Endothelial cell of umbilical vein (primary cell): Measurements from ENCODE around the gene SELENOO. TPM values are rescaled to one million over a fixed set of nuclear protein-coding genes. Genes with fewer than 3 reads are reported as not detected.
A peak's percentile ranks its signal among the peaks of the same experiment; 100 is the strongest.

ENCODE experiments used
- BruUV-seq: library from RNA; stranded (reverse); fragments of 400-500 nt; replicated peaks from 2 replicates; lab custom pipeline; 2021; lab: Mats Ljungman, UMichigan
- CTCF ChIA-PET: fragments of 300-600, 350-600 bp; sonication (Branson Sonifier 250); formaldehyde crosslinking; loops from one replicate; lab custom pipeline; 2021; ENCODE audit warnings: antibody characterized with exemption, inconsistent platforms; lab: Charles Lee
- POLR2A ChIA-PET: fragments of 300-600, 350-600 bp; sonication (Branson Sonifier 250); formaldehyde crosslinking; loops from one replicate; lab custom pipeline; 2021; ENCODE audit warnings: antibody characterized with exemption, inconsistent platforms; lab: Charles Lee
- DNase-seq: peaks from one replicate; pipeline ENCODE4 v3.0.0-alpha.2; 2011; ENCODE audit warnings: low read depth, low spot score
- FAIRE-seq: peaks from 2 replicates; lab custom pipeline; 2011; peaks lifted over from hg19 to GRCh38; lab: Jason Lieb, UNC
- H2AFZ ChIP-seq: 2 replicates; pipeline ENCODE4 v1.6.0; 2012; ENCODE audit warnings: low read depth, low read length, control low read depth, inconsistent platforms
- H3K27ac ChIP-seq: 2 replicates; pipeline ENCODE4 v1.5.1; 2011; ENCODE audit warnings: low read depth, mild to moderate bottlenecking, control low read depth, low read length, moderate library complexity; ENCODE audit not compliant: insufficient read depth
- H3K27me3 ChIP-seq, 2 experiments: 2 replicates each; pipeline versions ENCODE4 v1.6.0 to v1.6.1; 2011; ENCODE audit warnings: low read length in 2 of 2, mixed read lengths in 1 of 2; ENCODE audit not compliant: control insufficient read depth in 2 of 2, insufficient read depth in 2 of 2
- H3K36me3 ChIP-seq, 2 experiments: 2 replicates in 1 of 2; 3 replicates in 1 of 2; pipeline ENCODE4 v1.5.1; 2011; ENCODE audit warnings: low read length in 2 of 2, mild to moderate bottlenecking in 1 of 2, moderate library complexity in 1 of 2; ENCODE audit not compliant: control insufficient read depth in 2 of 2, insufficient read depth in 2 of 2; ENCODE audit errors: extremely low read depth in 1 of 2
- H3K4me1 ChIP-seq: 3 replicates; pipeline ENCODE4 v1.5.1; 2011; ENCODE audit warnings: mild to moderate bottlenecking, low read length; ENCODE audit not compliant: control insufficient read depth, insufficient read depth; ENCODE audit errors: extremely low read depth
- H3K4me2 ChIP-seq: 2 replicates; pipeline ENCODE4 v1.6.1; 2011; ENCODE audit warnings: low read length, control low read depth, mixed read lengths; ENCODE audit not compliant: insufficient read depth
- H3K4me3 ChIP-seq, 3 experiments: fragments of 200-600 bp in 1 of 3; sonication (generic), shearing (Covaris generic) in 1 of 3; replicated peaks in 1 of 3; 2 replicates each; pipeline ENCODE4 v1.5.1; 2011 to 2016; ENCODE audit warnings: control low read depth in 3 of 3, low read length in 3 of 3, mild to moderate bottlenecking in 2 of 3, inconsistent platforms in 1 of 3, low read depth in 1 of 3, moderate library complexity in 1 of 3; ENCODE audit not compliant: insufficient read depth in 1 of 3
- H3K79me2 ChIP-seq: 2 replicates; pipeline ENCODE4 v1.6.0; 2012; ENCODE audit warnings: low read length, inconsistent platforms; ENCODE audit not compliant: control insufficient read depth, insufficient read depth
- H3K9ac ChIP-seq: replicated peaks from 2 replicates; pipeline ENCODE3; 2011; ENCODE audit warnings: low read length, control low read depth; ENCODE audit not compliant: insufficient read depth; ENCODE audit errors: extremely low read depth
- H3K9me1 ChIP-seq: replicated peaks from 3 replicates; pipeline ENCODE4 v1.6.0; 2011; ENCODE audit warnings: mild to moderate bottlenecking, low read length; ENCODE audit not compliant: control insufficient read depth, insufficient read depth; ENCODE audit errors: extremely low read depth
- H3K9me3 ChIP-seq: replicated peaks from 2 replicates; pipeline ENCODE4 v1.5.1; 2012; ENCODE audit warnings: low read length, inconsistent platforms; ENCODE audit not compliant: control insufficient read depth, insufficient read depth
- H4K20me1 ChIP-seq: replicated peaks from 2 replicates; pipeline ENCODE3; 2011; ENCODE audit warnings: mild to moderate bottlenecking, low read length; ENCODE audit not compliant: control insufficient read depth, insufficient read depth; ENCODE audit errors: extremely low read depth
- CTCF ChIP-seq, 2 donors: IDR thresholded peaks; 1 replicate in 1 of 2; 2 replicates in 1 of 2; pipeline ENCODE4 v1.5.1; 2011; ENCODE audit warnings: low read length in 2 of 2, mild to moderate bottlenecking in 2 of 2, moderate library complexity in 2 of 2, control low read depth in 1 of 2, inconsistent platforms in 1 of 2, low read depth in 1 of 2; ENCODE audit not compliant: insufficient read depth in 1 of 2; ENCODE audit errors: extremely low read depth in 1 of 2
- GATA2 ChIP-seq: IDR thresholded peaks from 2 replicates; pipeline ENCODE4 v1.7.0; 2011; ENCODE audit warnings: low read depth, mild to moderate bottlenecking, moderate library complexity, mixed read lengths, low read length; ENCODE audit not compliant: insufficient read length, insufficient read depth
- MYC ChIP-seq: IDR thresholded peaks from one replicate; pipeline ENCODE4 v1.6.1; 2011; ENCODE audit warnings: mild to moderate bottlenecking, low read depth, low read length
- POLR2AphosphoS5 ChIP-seq: IDR thresholded peaks from 2 replicates; pipeline ENCODE4 v1.6.1; 2012; ENCODE audit warnings: low read depth, mild to moderate bottlenecking, control low read depth, low read length, moderate library complexity; ENCODE audit not compliant: insufficient read depth
- dilution Hi-C: fragments of 300-500 bp; cut with MboI; formaldehyde crosslinking; loops from one replicate; pipeline ENCODE4 v1.15.0; 2019; ENCODE audit warnings: low sequenced_read_pairs; ENCODE audit not compliant: extremely low pct_ligation_motif_present
- intact Hi-C: fragments of 100-400 bp; cut with micrococcal nuclease; formaldehyde crosslinking; loops from one replicate; pipeline ENCODE4 v1.10.0; 2022
- polyA plus RNA-seq, 4 experiments: library from polyadenylated mRNA; depleted of rRNA in 3 of 4; stranded (reverse) in 3 of 4; unstranded in 1 of 4; fragments of >200 nt; gene quantifications; 2 replicates each; pipeline versions ENCODE4 v1.2.1 to v1.2.3, GENCODE V29; 2011 to 2012; ENCODE audit warnings: missing spikeins in 1 of 4
- total RNA-seq: library from RNA; stranded (reverse); gene quantifications from 2 replicates; pipeline ENCODE4 v1.2.3, GENCODE V29; 2021

SELENOO gene
- total and polyA plus RNA-seq, 2 donors (not counting 3 experiments of a cell fraction or from before 2014, with no cell fraction given) = 24.1 to 37.5 TPM

DNA sequence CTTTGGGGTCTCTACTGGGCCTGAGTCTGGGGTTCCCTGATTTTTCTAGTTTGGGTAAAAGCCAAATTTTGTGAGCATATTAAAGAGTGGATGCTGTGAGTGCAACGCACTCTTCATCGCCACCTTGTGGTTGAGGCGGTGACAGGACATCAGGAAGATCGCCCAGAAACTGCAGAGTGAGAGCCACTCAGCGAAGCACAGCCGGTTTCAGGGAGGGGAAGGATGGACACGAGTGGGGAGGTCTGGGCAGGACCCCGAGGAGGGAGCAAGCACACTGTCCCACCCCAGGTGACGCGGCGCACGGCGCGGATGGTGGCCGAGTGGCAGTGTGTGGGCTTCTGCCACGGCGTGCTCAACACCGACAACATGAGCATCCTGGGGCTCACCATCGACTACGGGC, 9.1 kb downstream of the SELENOO start:
- BruUV-seq = no TSS peak
- dilution Hi-C loops (no loop called here), intact Hi-C loops (loop anchor here (1.0 to 10.0 kb wide), 3 partner anchors 61 to 279 kb away; no protein-coding TSS in a partner anchor)
- Histone ChIP-seq H4K20me1 (no peaks in the 10 kb centered on the region), H3K4me2 (no peak overlapping the region), H3K27me3 (no peaks in the 10 kb centered on the region), H3K4me3 (no peak overlapping the region), H3K79me2 (peaks cover 16% of the 10 kb centered on the region), H3K9me1 (no peaks in the 10 kb centered on the region), H3K36me3 (peaks cover 6 to 19% of the 10 kb centered on the region in 2 experiments), H3K27ac (no peak overlapping the region), H3K9ac (no peak overlapping the region), H3K9me3 (no peaks in the 10 kb centered on the region), H2AFZ (no peak overlapping the region), H3K4me1 (peaks cover 13% of the 10 kb centered on the region)
- CTCF ChIA-PET = no interaction called here
- FAIRE-seq (peak; percentile 72), DNase-seq (peak; percentile 56)
- no peak for TF ChIP-seq GATA2
- peak; percentile 84 to 87 for TF ChIP-seq CTCF (IDR thresholded peaks at IDR 0.05; ENCODE audit: extremely low read depth in 1 of 2, insufficient read depth in 1 of 2, low read depth in 1 of 2, low read length in 2 of 2)
- TF ChIP-seq POLR2AphosphoS5 = no peak
- no peak for TF ChIP-seq MYC
- POLR2A ChIA-PET = no interaction called here
